GM12874 (cell line): ENCODE results near the gene ENOSF1.

Source experiments
- CTCF ChIP-seq: IDR thresholded peaks from 2 replicates; pipeline ENCODE4 v1.5.1; 2011; ENCODE audit warnings: low read depth, mild to moderate bottlenecking, control low read depth, low read length, moderate library complexity; ENCODE audit not compliant: insufficient read depth

Gene ENOSF1

GRCh38 chr18:669077-669476, 43.4 kb downstream of the ENOSF1 start:
- no peak for TF ChIP-seq CTCF

- TF ChIP-seq CTCF = no peak
Observed at GRCh38 chr18:668260-668659, 44.2 kb downstream of the ENOSF1 start.

DNA sequence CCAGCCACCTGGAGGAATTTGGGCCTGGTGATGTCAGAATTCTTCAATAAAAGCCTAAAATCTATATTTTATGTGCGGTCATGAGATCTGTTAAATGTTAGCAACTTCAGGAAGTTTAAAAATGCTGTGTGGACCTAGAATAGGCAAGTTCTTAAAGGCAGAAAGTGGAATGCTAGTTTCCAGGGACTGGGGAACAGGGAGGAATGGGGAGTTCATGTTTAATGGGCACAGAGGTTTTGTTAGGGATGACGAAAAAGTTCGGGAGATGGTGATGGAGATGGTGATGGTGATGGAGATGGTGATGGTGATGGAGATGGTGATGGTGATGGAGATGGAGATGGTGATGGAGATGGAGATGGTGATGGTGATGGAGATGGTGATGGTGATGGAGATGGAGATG, 45.8 kb downstream of the ENOSF1 start:
- no peak for TF ChIP-seq CTCF

DNA sequence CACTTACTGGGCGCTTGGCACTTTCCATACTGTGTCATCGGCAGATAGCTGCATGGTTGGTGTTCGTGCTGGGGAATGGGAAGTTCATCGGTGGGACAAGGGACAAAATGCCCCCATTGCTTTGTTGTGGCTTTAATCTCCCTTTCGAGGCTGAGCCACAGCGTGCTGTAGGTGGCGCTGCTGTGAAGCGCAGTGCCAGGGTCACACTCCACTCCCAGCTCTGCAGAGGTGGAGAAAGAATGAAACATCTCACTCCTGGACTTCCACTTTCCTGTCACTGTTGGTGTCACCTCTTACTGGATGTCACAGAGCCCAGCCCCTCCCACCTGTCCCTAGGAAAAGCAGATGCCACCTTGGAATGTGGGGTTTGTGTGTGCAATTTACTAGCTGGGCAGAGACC, 46.3 kb downstream of the ENOSF1 start:
- TF ChIP-seq CTCF = no peak

- no peak for TF ChIP-seq CTCF
Observed at GRCh38 chr18:662197-662596, 50.2 kb downstream of the ENOSF1 start.

DNA sequence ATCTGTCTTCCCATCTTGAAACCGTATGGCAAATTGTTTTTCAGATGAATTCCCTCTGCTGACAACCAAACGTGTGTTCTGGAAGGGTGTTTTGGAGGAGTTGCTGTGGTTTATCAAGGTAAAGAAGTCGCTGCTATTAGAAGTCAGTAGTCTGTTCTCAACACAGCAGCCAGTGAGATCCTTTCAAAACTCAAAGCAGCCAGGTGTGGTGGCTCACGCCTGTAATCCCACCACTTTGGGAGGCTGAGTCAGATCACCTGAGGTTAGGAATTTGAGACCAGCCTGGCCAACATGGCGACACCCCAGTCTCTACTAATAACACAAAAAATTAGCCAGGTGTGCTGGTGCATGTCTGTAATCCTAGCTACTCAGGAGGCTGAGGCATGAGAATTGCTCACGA, 52.8 kb downstream of the ENOSF1 start:
- no peak for TF ChIP-seq CTCF

DNA sequence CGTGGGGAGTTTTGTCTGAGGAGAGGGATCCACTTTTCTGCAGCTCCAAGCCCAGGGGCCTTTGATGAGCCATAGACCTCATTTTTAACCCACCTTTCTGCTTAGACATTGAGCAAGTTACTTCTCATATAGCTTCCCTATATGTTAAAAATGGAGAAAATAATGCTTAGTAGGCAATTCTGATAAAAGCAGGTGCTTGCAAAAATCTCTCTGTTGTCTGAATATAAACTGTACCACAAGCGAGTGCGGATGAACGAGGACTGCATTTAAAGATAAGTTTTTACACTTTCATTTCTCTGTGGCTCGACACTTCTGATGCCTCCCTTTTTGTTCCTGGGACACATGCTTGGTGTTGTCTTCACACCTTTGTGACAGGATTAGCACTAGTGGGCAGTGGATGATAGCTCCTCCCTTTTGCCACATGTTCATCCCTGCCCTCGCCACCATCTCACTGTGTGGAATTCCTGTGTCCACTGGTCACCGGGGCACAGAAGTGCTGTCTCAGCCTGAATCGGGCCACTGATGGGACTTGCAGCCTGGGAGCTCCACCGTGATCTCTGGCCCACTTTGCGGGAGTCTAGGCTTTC, 53.4 kb downstream of the ENOSF1 start:
- TF ChIP-seq CTCF = no peak
